ENCODE data around the gene TRIM52.

TRIM52 gene

DNA sequence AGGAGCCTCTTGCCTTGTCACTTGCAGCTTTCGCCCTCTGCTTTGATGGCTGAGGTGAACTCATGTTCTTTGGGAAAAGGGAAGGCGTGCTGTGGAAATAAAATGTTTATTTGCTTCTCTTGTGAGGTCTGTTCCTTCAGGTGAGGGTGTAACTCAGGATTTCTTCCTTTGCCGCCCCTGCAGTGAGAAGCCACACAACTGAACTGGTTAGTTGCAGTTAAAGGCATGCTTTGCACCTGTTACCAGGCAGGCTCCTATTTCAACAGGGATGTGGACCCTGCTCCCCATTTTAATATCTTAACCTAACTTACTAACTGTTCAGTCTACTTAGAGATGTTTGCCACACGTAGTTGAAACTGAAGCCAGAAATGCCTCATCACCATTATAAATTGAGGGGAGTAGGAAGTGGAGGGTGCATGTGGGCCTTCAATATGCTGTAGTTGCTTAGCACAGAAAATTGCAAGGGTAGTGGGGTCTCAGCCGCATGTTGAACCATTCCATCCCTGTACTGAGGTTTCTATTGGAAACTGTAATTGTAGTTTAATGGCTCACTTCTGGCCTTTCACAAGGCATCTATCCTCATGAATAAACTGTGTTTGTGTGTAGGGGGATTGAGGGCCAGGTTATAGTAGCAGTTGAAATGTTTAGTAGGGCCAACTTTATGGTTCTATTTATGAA lies 25.1 kb downstream of the TRIM52 start:
- peaks cover 93% of the 10 kb centered on the region for H3K36me3 ChIP-seq (ENCODE audit: insufficient read depth, low read length)
- no peaks in the 10 kb centered on the region for H3K9me3 ChIP-seq (ENCODE audit: low read length)
- peak overlapping the region; percentile 70 for H3K27ac ChIP-seq (ENCODE audit: low read depth, low read length, poor library complexity, severe bottlenecking)
- TF ChIP-seq, protein P1, sequence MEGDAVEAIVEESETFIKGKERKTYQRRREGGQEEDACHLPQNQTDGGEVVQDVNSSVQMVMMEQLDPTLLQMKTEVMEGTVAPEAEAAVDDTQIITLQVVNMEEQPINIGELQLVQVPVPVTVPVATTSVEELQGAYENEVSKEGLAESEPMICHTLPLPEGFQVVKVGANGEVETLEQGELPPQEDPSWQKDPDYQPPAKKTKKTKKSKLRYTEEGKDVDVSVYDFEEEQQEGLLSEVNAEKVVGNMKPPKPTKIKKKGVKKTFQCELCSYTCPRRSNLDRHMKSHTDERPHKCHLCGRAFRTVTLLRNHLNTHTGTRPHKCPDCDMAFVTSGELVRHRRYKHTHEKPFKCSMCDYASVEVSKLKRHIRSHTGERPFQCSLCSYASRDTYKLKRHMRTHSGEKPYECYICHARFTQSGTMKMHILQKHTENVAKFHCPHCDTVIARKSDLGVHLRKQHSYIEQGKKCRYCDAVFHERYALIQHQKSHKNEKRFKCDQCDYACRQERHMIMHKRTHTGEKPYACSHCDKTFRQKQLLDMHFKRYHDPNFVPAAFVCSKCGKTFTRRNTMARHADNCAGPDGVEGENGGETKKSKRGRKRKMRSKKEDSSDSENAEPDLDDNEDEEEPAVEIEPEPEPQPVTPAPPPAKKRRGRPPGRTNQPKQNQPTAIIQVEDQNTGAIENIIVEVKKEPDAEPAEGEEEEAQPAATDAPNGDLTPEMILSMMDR (IDR thresholded peaks at IDR 0.05; ENCODE audit: low read length): no peak
- no peak for TF ChIP-seq EZH2 (IDR thresholded peaks at IDR 0.05; ENCODE audit: borderline replicate concordance, low read length)
- H3K79me2 ChIP-seq (ENCODE audit: insufficient read depth, low read length): no peaks in the 10 kb centered on the region
- no peak overlapping the region for H3K9ac ChIP-seq (ENCODE audit: low read length)
- H3K9me2 ChIP-seq (ENCODE audit: low read depth, low read length): no peaks in the 10 kb centered on the region
- no peak overlapping the region for H3K4me3 ChIP-seq (ENCODE audit: low read depth, low read length, poor library complexity, severe bottlenecking)
- no peak overlapping the region for H2AFZ ChIP-seq (ENCODE audit: low read length)
- peaks cover 15% of the 10 kb centered on the region for H3K4me1 ChIP-seq (ENCODE audit: insufficient read depth, low read length, severe bottlenecking)
- H3K4me2 ChIP-seq (ENCODE audit: low read length): no peak overlapping the region
- H3K27me3 ChIP-seq (ENCODE audit: insufficient read depth, low read length): no peaks in the 10 kb centered on the region
- no peaks in the 10 kb centered on the region for H4K20me1 ChIP-seq (ENCODE audit: insufficient read depth, low read length)
- H3F3A ChIP-seq (ENCODE audit: insufficient read depth, low read length): peaks cover 28% of the 10 kb centered on the region

DNA sequence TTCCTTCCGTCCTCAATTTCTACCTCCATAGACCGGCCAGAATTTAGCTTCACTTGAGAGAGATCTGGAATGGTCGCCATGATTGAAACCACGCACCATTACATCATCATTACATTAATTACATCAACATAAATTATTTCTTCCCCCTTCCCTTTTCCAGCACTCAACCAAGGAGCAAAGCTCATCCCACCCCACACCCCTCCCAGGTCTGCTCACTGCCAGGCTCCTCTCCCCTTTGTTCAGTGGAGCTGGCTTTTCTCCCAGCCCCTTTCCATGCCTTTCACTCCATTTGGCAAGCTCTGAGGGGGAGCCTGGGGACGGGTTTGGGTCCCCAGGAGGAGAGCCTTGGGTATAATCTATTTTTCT lies 25.6 kb downstream of the TRIM52 start:
- H3K9me2 ChIP-seq (ENCODE audit: low read depth, low read length): no peaks in the 10 kb centered on the region
- no peaks in the 10 kb centered on the region for H3K27me3 ChIP-seq (ENCODE audit: insufficient read depth, low read length)
- no peak overlapping the region for H3K4me3 ChIP-seq (ENCODE audit: low read depth, low read length, poor library complexity, severe bottlenecking)
- H2AFZ ChIP-seq (ENCODE audit: low read length): no peak overlapping the region
- peak overlapping the region; percentile 70 for H3K27ac ChIP-seq (ENCODE audit: low read depth, low read length, poor library complexity, severe bottlenecking)
- no peak overlapping the region for H3K4me2 ChIP-seq (ENCODE audit: low read length)
- peaks cover 91% of the 10 kb centered on the region for H3K36me3 ChIP-seq (ENCODE audit: insufficient read depth, low read length)
- TF ChIP-seq, protein P1 (IDR thresholded peaks at IDR 0.05; ENCODE audit: low read length): no peak
- TF ChIP-seq EZH2 (IDR thresholded peaks at IDR 0.05; ENCODE audit: borderline replicate concordance, low read length): no peak
- peaks cover 19% of the 10 kb centered on the region for H3K4me1 ChIP-seq (ENCODE audit: insufficient read depth, low read length, severe bottlenecking)
- no peaks in the 10 kb centered on the region for H3K79me2 ChIP-seq (ENCODE audit: insufficient read depth, low read length)
- no peaks in the 10 kb centered on the region for H4K20me1 ChIP-seq (ENCODE audit: insufficient read depth, low read length)
- H3K9me3 ChIP-seq (ENCODE audit: low read length): no peaks in the 10 kb centered on the region
- H3K9ac ChIP-seq (ENCODE audit: low read length): no peak overlapping the region
- H3F3A ChIP-seq (ENCODE audit: insufficient read depth, low read length): peaks cover 28% of the 10 kb centered on the region

DNA sequence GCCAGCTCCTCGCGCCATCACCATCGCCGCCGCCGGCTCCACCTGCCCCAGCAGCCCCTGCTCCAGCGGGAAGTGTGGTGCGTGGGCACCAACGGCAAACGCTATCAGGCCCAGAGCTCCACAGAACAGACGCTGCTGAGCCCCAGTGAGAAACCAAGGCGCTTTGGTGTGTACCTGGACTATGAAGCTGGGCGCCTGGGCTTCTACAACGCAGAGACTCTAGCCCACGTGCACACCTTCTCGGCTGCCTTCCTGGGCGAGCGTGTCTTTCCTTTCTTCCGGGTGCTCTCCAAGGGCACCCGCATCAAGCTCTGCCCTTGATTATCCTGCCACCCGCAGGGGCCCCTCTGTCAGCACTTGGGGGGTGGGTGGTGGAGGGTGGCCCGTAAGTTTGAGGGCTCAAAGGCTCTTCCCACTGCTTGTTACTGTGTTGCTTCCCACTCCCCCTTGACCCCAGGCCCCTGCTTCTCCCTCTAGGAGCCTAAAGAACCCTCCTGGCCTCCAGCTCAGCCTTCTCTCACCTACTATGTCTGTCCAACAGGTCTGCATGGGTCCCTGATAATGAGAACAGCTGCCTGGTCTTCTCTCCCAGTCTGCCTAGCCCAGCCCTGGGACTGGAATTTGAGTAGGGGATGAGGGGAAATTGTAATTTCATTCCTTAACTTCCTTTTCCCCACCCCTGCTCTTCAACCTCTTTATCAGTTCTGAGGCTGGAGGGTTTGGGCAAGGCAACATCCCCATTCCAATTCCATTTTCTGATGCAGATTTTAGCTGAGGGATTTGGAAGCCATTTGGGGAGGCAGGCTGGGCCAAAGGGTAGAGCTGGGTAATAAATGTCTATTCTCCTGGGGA lies 26.3 kb downstream of the TRIM52 start:
- peaks cover 28% of the 10 kb centered on the region for H3F3A ChIP-seq (ENCODE audit: insufficient read depth, low read length)

More for the DNA sequence above, 26.3 kb downstream of the TRIM52 start:
- Histone ChIP-seq H3K79me2 (ENCODE audit: insufficient read depth, low read length) (no peaks in the 10 kb centered on the region), H3K9me3 (ENCODE audit: low read length) (no peaks in the 10 kb centered on the region), H3K4me2 (ENCODE audit: low read length) (peak overlapping the region; percentile 28; the same call in 1 of the 2 replicates), H3K4me3 (ENCODE audit: low read depth, low read length, poor library complexity, severe bottlenecking) (no peak overlapping the region), H3K36me3 (ENCODE audit: insufficient read depth, low read length) (peaks cover 87% of the 10 kb centered on the region), H3K9me2 (ENCODE audit: low read depth, low read length) (no peaks in the 10 kb centered on the region), H3K27me3 (ENCODE audit: insufficient read depth, low read length) (no peaks in the 10 kb centered on the region), H3K4me1 (ENCODE audit: insufficient read depth, low read length, severe bottlenecking) (peaks cover 26% of the 10 kb centered on the region), H3K9ac (ENCODE audit: low read length) (peak overlapping the region; percentile 20; the same call in 1 of the 2 replicates), H3K27ac (ENCODE audit: low read depth, low read length, poor library complexity, severe bottlenecking) (peak overlapping the region; percentile 70), H4K20me1 (ENCODE audit: insufficient read depth, low read length) (no peaks in the 10 kb centered on the region), H2AFZ (ENCODE audit: low read length) (no peak overlapping the region)
- TF ChIP-seq, protein P1 (IDR thresholded peaks at IDR 0.05; ENCODE audit: low read length): no peak
- TF ChIP-seq EZH2 (IDR thresholded peaks at IDR 0.05; ENCODE audit: borderline replicate concordance, low read length): no peak

Measured in OCI-LY1 (cell line).